Nephron progenitor cell (in vitro differentiated cells): ENCODE measurements around the gene SLC66A2.
"Not testable (repeated sequence)": the region's sequence is repeated elsewhere in the genome, so short reads cannot be mapped to it uniquely, and the experiment has no call there.

Experiments used
- DNase-seq: peaks from one replicate; pipeline ENCODE4 v3.0.0; 2021
- H3K27ac Mint-ChIP-seq: 2 replicates; pipeline ENCODE4 v1.8.0; 2021; ENCODE audit warnings: mild to moderate bottlenecking, moderate library complexity, mixed read lengths
- H3K27me3 Mint-ChIP-seq: 2 replicates; pipeline ENCODE4 v1.8.0; 2021; ENCODE audit warnings: mild to moderate bottlenecking, low read depth, mixed read lengths; ENCODE audit not compliant: poor library complexity
- H3K36me3 Mint-ChIP-seq: 2 replicates; pipeline ENCODE4 v1.8.0; 2021; ENCODE audit warnings: low read depth, mixed read lengths
- H3K4me1 Mint-ChIP-seq: 2 replicates; pipeline ENCODE4 v1.8.0; 2021; ENCODE audit warnings: mixed read lengths
- H3K4me3 Mint-ChIP-seq: 2 replicates; pipeline ENCODE4 v1.8.0; 2021; ENCODE audit warnings: mild to moderate bottlenecking, moderate library complexity, mixed read lengths
- H3K9me3 Mint-ChIP-seq: 2 replicates; pipeline ENCODE4 v1.8.0; 2021; ENCODE audit warnings: mild to moderate bottlenecking, moderate library complexity, mixed read lengths
- CTCF ChIP-seq: fragments of 200-600 bp; sonication (generic); IDR thresholded peaks from 2 replicates; pipeline ENCODE4 v1.5.0; 2021; ENCODE audit warnings: antibody characterized with exemption

The SLC66A2 gene

GRCh38 chr18:79961527-79962291, 10.3 kb upstream of the SLC66A2 start:
- H3K27ac Mint-ChIP-seq, result no peak overlapping the region
- H3K4me1 Mint-ChIP-seq, result peaks cover 33% of the 10 kb centered on the region
- no peak for DNase-seq
- peaks cover 38% of the 10 kb centered on the region for H3K27me3 Mint-ChIP-seq
- H3K4me3 Mint-ChIP-seq, result no peak overlapping the region
- no peaks in the 10 kb centered on the region for H3K9me3 Mint-ChIP-seq
- H3K36me3 Mint-ChIP-seq, result peaks cover 4% of the 10 kb centered on the region
- TF ChIP-seq CTCF, result no peak

GRCh38 chr18:79960921-79961526, 9.6 kb upstream of the SLC66A2 start:
- Mint-ChIP-seq H3K36me3 (peaks cover 4% of the 10 kb centered on the region), H3K4me3 (no peak overlapping the region), H3K27ac (no peak overlapping the region), H3K9me3 (no peaks in the 10 kb centered on the region), H3K4me1 (peaks cover 33% of the 10 kb centered on the region), H3K27me3 (peaks cover 42% of the 10 kb centered on the region)
- DNase-seq, result no peak
- TF ChIP-seq CTCF, result no peak

- H3K4me1 Mint-ChIP-seq, result peaks cover 27% of the 10 kb centered on the region
- H3K9me3 Mint-ChIP-seq, DNase-seq, H3K4me3 Mint-ChIP-seq, H3K36me3 Mint-ChIP-seq, H3K27ac Mint-ChIP-seq: not testable (repeated sequence)
- peaks cover 49% of the 10 kb centered on the region for H3K27me3 Mint-ChIP-seq
Measured at GRCh38 chr18:79960161-79960801, 8.8 kb upstream of the SLC66A2 start.

GRCh38 chr18:79958981-79959380, 7.5 kb upstream of the SLC66A2 start:
- H3K4me1 Mint-ChIP-seq, result peaks cover 38% of the 10 kb centered on the region
- DNase-seq, result no peak
- H3K27ac Mint-ChIP-seq, result no peak overlapping the region
- H3K4me3 Mint-ChIP-seq, result no peak overlapping the region
- H3K9me3 Mint-ChIP-seq, result no peaks in the 10 kb centered on the region
- H3K27me3 Mint-ChIP-seq, result peaks cover 60% of the 10 kb centered on the region
- no peak for TF ChIP-seq CTCF
- no peaks in the 10 kb centered on the region for H3K36me3 Mint-ChIP-seq

- H3K4me3 Mint-ChIP-seq, result no peak overlapping the region
- H3K27me3 Mint-ChIP-seq, result peaks cover 60% of the 10 kb centered on the region
- no peak overlapping the region for H3K27ac Mint-ChIP-seq
- DNase-seq, result no peak
- no peaks in the 10 kb centered on the region for H3K9me3 Mint-ChIP-seq
- peaks cover 32% of the 10 kb centered on the region for H3K4me1 Mint-ChIP-seq
- no peaks in the 10 kb centered on the region for H3K36me3 Mint-ChIP-seq
- TF ChIP-seq CTCF, result no peak
Measured at GRCh38 chr18:79956276-79956675, 4.8 kb upstream of the SLC66A2 start.

- H3K27ac Mint-ChIP-seq, result no peak overlapping the region
- no peak for TF ChIP-seq CTCF
- DNase-seq, result no peak
- H3K4me1 Mint-ChIP-seq, result peaks cover 27% of the 10 kb centered on the region
- H3K27me3 Mint-ChIP-seq, result peaks cover 52% of the 10 kb centered on the region
- H3K9me3 Mint-ChIP-seq, result no peaks in the 10 kb centered on the region
- no peaks in the 10 kb centered on the region for H3K36me3 Mint-ChIP-seq
- no peak overlapping the region for H3K4me3 Mint-ChIP-seq
Measured at GRCh38 chr18:79955302-79956075, 4.0 kb upstream of the SLC66A2 start.
